Activated T-helper 1 cell treated with anti-CD3 and anti-CD28 coated beads, Interleukin-12 subunit alpha, Interleukin-12 subunit beta, Interleukin-2, Interleukin-4 antibody, amounts not matched to agents 30 ng/mL and 10 ng/mL and 1 ng/mL, durations not matched to agents 14 hours and 24 hours and 36 hours (primary cell): ENCODE measurements around the gene FBXL14. TPM values are rescaled to one million over a fixed set of nuclear protein-coding genes. Genes with fewer than 3 reads are reported as not detected.
A peak's percentile ranks its signal among the peaks of the same experiment; 100 is the strongest.

Experiments
- DNase-seq: peaks from one replicate; pipeline ENCODE4 v3.0.0; 2021; ENCODE audit warnings: low spot score
- H3K27ac Mint-ChIP-seq: one replicate; pipeline ENCODE4 v1.8.0; 2021; ENCODE audit warnings: mild to moderate bottlenecking, mixed read lengths
- H3K27me3 Mint-ChIP-seq: one replicate; pipeline ENCODE4 v1.8.0; 2022; ENCODE audit warnings: mild to moderate bottlenecking, moderate library complexity, mixed read lengths; ENCODE audit not compliant: insufficient read depth
- H3K36me3 Mint-ChIP-seq: one replicate; pipeline ENCODE4 v1.8.0; 2021; ENCODE audit warnings: low read depth, mixed read lengths
- H3K4me1 Mint-ChIP-seq: one replicate; pipeline ENCODE4 v1.8.0; 2021; ENCODE audit warnings: low read depth, mixed read lengths
- H3K4me3 Mint-ChIP-seq: one replicate; pipeline ENCODE4 v1.8.0; 2021; ENCODE audit warnings: mild to moderate bottlenecking, moderate library complexity, mixed read lengths
- H3K9me3 Mint-ChIP-seq: one replicate; pipeline ENCODE4 v1.8.0; 2021; ENCODE audit warnings: mixed read lengths
- intact Hi-C: fragments of 100-400 bp; cut with micrococcal nuclease; formaldehyde crosslinking; loops from one replicate; pipeline ENCODE4 v1.15.1; 2024
- total RNA-seq: library from RNA; stranded (reverse); gene quantifications from 2 replicates; pipeline ENCODE4 v1.2.3, GENCODE V29; 2022

Gene FBXL14
- total RNA-seq, 1 donor from 2014 or later, result 19.4 TPM

- Mint-ChIP-seq H3K9me3 (no peaks in the 10 kb centered on the region), H3K36me3 (peaks cover 12% of the 10 kb centered on the region), H3K4me3 (no peak overlapping the region), H3K27me3 (peaks cover 5% of the 10 kb centered on the region), H3K4me1 (peaks cover 23% of the 10 kb centered on the region), H3K27ac (no peak overlapping the region)
- intact Hi-C loops, result loop anchor here (1.0 to 2.0 kb wide), 6 partner anchors 10 to 767 kb away; no protein-coding TSS in a partner anchor
- peak; percentile 58 for DNase-seq
These were observed 10.8 kb downstream of the FBXL14 start for GRCh38 chr12:1583421-1584078.

GRCh38 chr12:1582709-1583050 lies 11.7 kb downstream of the FBXL14 start:
- DNase-seq, result no peak
- H3K9me3 Mint-ChIP-seq, result no peaks in the 10 kb centered on the region
- peaks cover 6% of the 10 kb centered on the region for H3K36me3 Mint-ChIP-seq
- no peak overlapping the region for H3K27ac Mint-ChIP-seq
- H3K27me3 Mint-ChIP-seq, result peaks cover 5% of the 10 kb centered on the region
- intact Hi-C loops, result loop anchor here (1.0 to 2.0 kb wide), 6 partner anchors 11 to 766 kb away; no protein-coding TSS in a partner anchor
- H3K4me1 Mint-ChIP-seq, result peaks cover 14% of the 10 kb centered on the region
- H3K4me3 Mint-ChIP-seq, result no peak overlapping the region

- Mint-ChIP-seq H3K36me3 (peaks cover 5% of the 10 kb centered on the region), H3K4me1 (peaks cover 12% of the 10 kb centered on the region), H3K27me3 (peaks cover 5% of the 10 kb centered on the region), H3K9me3 (no peaks in the 10 kb centered on the region), H3K4me3 (no peak overlapping the region), H3K27ac (no peak overlapping the region)
- intact Hi-C loops, result loop anchor here (2.0 kb wide), 2 partner anchors 589 to 765 kb away; no protein-coding TSS in a partner anchor
- DNase-seq, result no peak
These were observed 12.2 kb downstream of the FBXL14 start for GRCh38 chr12:1581973-1582708.

- intact Hi-C loops, result no loop called here
- peaks cover 12% of the 10 kb centered on the region for H3K4me1 Mint-ChIP-seq
- H3K36me3 Mint-ChIP-seq, result peaks cover 5% of the 10 kb centered on the region
- H3K27me3 Mint-ChIP-seq, result peaks cover 5% of the 10 kb centered on the region
- no peak overlapping the region for H3K4me3 Mint-ChIP-seq
- no peak overlapping the region for H3K27ac Mint-ChIP-seq
- DNase-seq, result no peak
- H3K9me3 Mint-ChIP-seq, result no peaks in the 10 kb centered on the region
These were observed 13.9 kb downstream of the FBXL14 start for GRCh38 chr12:1580526-1580925.

GRCh38 chr12:1579651-1580435 lies 14.5 kb downstream of the FBXL14 start:
- Mint-ChIP-seq H3K9me3 (no peaks in the 10 kb centered on the region), H3K4me3 (no peak overlapping the region), H3K27ac (no peak overlapping the region), H3K4me1 (peaks cover 12% of the 10 kb centered on the region), H3K27me3 (peaks cover 5% of the 10 kb centered on the region), H3K36me3 (peaks cover 4% of the 10 kb centered on the region)
- intact Hi-C loops, result no loop called here
- no peak for DNase-seq

- no peak overlapping the region for H3K27ac Mint-ChIP-seq
- H3K4me3 Mint-ChIP-seq, result no peak overlapping the region
- intact Hi-C loops, result no loop called here
- peaks cover 7% of the 10 kb centered on the region for H3K27me3 Mint-ChIP-seq
- no peak for DNase-seq
- H3K4me1 Mint-ChIP-seq, result no peaks in the 10 kb centered on the region
- H3K9me3 Mint-ChIP-seq, result no peaks in the 10 kb centered on the region
- peaks cover 2% of the 10 kb centered on the region for H3K36me3 Mint-ChIP-seq
These were observed 17.8 kb downstream of the FBXL14 start for GRCh38 chr12:1576410-1577241.

- intact Hi-C loops, result no loop called here
- Mint-ChIP-seq H3K27me3 (peaks cover 7% of the 10 kb centered on the region), H3K4me1 (no peaks in the 10 kb centered on the region)
These were observed 18.7 kb downstream of the FBXL14 start for GRCh38 chr12:1575408-1576401.

GRCh38 chr12:1574865-1575259 lies 19.5 kb downstream of the FBXL14 start:
- H3K27me3 Mint-ChIP-seq, result peaks cover 6% of the 10 kb centered on the region
- no peak overlapping the region for H3K27ac Mint-ChIP-seq
- H3K4me1 Mint-ChIP-seq, result no peaks in the 10 kb centered on the region
- no peaks in the 10 kb centered on the region for H3K9me3 Mint-ChIP-seq
- no peak for DNase-seq
- no peak overlapping the region for H3K4me3 Mint-ChIP-seq
- peaks cover 2% of the 10 kb centered on the region for H3K36me3 Mint-ChIP-seq
- intact Hi-C loops, result no loop called here

More at GRCh38 chr12:1575408-1576401, 18.7 kb downstream of the FBXL14 start:
- no peak for DNase-seq
- Mint-ChIP-seq H3K9me3 (no peaks in the 10 kb centered on the region), H3K36me3 (peaks cover 2% of the 10 kb centered on the region), H3K4me3 (no peak overlapping the region), H3K27ac (no peak overlapping the region)

- no peak for DNase-seq
- no peaks in the 10 kb centered on the region for H3K9me3 Mint-ChIP-seq
- H3K4me3 Mint-ChIP-seq, result no peak overlapping the region
- intact Hi-C loops, result no loop called here
- peak overlapping the region; percentile 56 for H3K27ac Mint-ChIP-seq
- H3K27me3 Mint-ChIP-seq, result peaks cover 4% of the 10 kb centered on the region
- peaks cover 2% of the 10 kb centered on the region for H3K36me3 Mint-ChIP-seq
- H3K4me1 Mint-ChIP-seq, result no peaks in the 10 kb centered on the region
These were observed 20.2 kb downstream of the FBXL14 start for GRCh38 chr12:1573960-1574864.

- Mint-ChIP-seq H3K4me1 (no peaks in the 10 kb centered on the region), H3K4me3 (no peak overlapping the region), H3K27me3 (peaks cover 4% of the 10 kb centered on the region), H3K27ac (no peak overlapping the region), H3K36me3 (peaks cover 2% of the 10 kb centered on the region), H3K9me3 (no peaks in the 10 kb centered on the region)
- DNase-seq, result no peak
- intact Hi-C loops, result no loop called here
These were observed 21.6 kb downstream of the FBXL14 start for GRCh38 chr12:1572731-1573130.

- no peaks in the 10 kb centered on the region for H3K36me3 Mint-ChIP-seq
- H3K4me1 Mint-ChIP-seq, result no peaks in the 10 kb centered on the region
- intact Hi-C loops, result no loop called here
- no peaks in the 10 kb centered on the region for H3K9me3 Mint-ChIP-seq
- peaks cover 12% of the 10 kb centered on the region for H3K27me3 Mint-ChIP-seq
- no peak overlapping the region for H3K4me3 Mint-ChIP-seq
- no peak overlapping the region for H3K27ac Mint-ChIP-seq
- DNase-seq, result no peak
These were observed 26.5 kb downstream of the FBXL14 start for GRCh38 chr12:1567852-1568251.
